SK-N-SH (cell line): ENCODE measurements around the gene ADCY7.
A peak's percentile ranks its signal among the peaks of the same experiment; 100 is the strongest.

Experiments
- EP300 ChIP-seq, 2 experiments: IDR thresholded peaks; 2 replicates each; pipeline versions ENCODE4 v1.4.0 to v1.6.1; 2012; ENCODE audit warnings: borderline replicate concordance in 1 of 2, low read depth in 1 of 2, low read length in 1 of 2
- GABPA ChIP-seq: IDR thresholded peaks from 2 replicates; pipeline ENCODE4 v1.4.0; 2012; ENCODE audit warnings: low read depth, mild to moderate bottlenecking
- RCOR1 ChIP-seq: fragments of 150-350 bp; IDR thresholded peaks from 2 replicates; pipeline ENCODE4 v1.6.1; 2017; ENCODE audit warnings: antibody characterized with exemption, low read length
- RFX5 ChIP-seq: IDR thresholded peaks from 2 replicates; pipeline ENCODE4 v1.6.1; 2012; ENCODE audit warnings: mild to moderate bottlenecking, improper control_type of control experiment, low read length
- SMC3 ChIP-seq: IDR thresholded peaks from 2 replicates; pipeline ENCODE4 v1.6.1; 2012; ENCODE audit warnings: low read depth, low read length, improper control_type of control experiment
- YY1 ChIP-seq: IDR thresholded peaks from 2 replicates; pipeline ENCODE4 v1.4.0; 2012; ENCODE audit warnings: low read depth, mild to moderate bottlenecking
- TF ChIP-seq, protein P1 (sequence below): fragments of 200-600 bp; sonication (generic); IDR thresholded peaks from 2 replicates; pipeline ENCODE4 v1.6.1; 2017; ENCODE audit warnings: antibody characterized with exemption, mild to moderate bottlenecking, moderate library complexity
- TF ChIP-seq, protein P2 (sequence below): IDR thresholded peaks from 2 replicates; pipeline ENCODE4 v1.6.1; 2012; ENCODE audit warnings: mild to moderate bottlenecking, low read depth, low read length, moderate library complexity
- TF ChIP-seq, protein P3 (sequence below): IDR thresholded peaks from 2 replicates; pipeline ENCODE4 v1.4.0; 2012; ENCODE audit warnings: low read depth

DNA sequence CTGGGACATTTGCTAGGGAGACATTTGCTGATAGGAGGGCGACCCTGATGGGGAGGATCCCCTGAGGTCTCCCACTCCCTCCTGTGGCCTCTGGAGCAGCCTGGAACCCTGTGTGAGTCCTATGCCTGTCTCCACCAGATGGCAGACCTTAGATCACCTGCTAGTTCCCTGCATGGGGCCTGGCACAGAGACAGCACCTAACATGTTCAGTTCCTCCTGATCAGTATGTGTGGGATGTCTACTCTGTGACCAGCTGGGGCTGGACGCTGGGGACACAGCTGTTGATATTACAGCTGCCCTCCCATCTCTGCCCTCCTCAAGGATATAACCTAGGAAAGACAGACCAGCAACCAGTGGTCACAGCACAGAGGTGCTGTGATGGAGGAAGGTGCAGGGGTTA, 1.1 kb upstream of the ADCY7 start:
- TF ChIP-seq RFX5 (no peak), RCOR1 (no peak), GABPA (no peak), EP300 (IDR thresholded peaks at IDR 0.05; ENCODE audit: borderline replicate concordance in 1 of 2, low read depth in 1 of 2, low read length in 1 of 2) (no peak), SMC3 (peak; percentile 49; the same call in 1 of the 2 replicates), YY1 (no peak)
- TF ChIP-seq, protein P1, sequence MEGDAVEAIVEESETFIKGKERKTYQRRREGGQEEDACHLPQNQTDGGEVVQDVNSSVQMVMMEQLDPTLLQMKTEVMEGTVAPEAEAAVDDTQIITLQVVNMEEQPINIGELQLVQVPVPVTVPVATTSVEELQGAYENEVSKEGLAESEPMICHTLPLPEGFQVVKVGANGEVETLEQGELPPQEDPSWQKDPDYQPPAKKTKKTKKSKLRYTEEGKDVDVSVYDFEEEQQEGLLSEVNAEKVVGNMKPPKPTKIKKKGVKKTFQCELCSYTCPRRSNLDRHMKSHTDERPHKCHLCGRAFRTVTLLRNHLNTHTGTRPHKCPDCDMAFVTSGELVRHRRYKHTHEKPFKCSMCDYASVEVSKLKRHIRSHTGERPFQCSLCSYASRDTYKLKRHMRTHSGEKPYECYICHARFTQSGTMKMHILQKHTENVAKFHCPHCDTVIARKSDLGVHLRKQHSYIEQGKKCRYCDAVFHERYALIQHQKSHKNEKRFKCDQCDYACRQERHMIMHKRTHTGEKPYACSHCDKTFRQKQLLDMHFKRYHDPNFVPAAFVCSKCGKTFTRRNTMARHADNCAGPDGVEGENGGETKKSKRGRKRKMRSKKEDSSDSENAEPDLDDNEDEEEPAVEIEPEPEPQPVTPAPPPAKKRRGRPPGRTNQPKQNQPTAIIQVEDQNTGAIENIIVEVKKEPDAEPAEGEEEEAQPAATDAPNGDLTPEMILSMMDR, result peak; percentile 37
- TF ChIP-seq, protein P2, sequence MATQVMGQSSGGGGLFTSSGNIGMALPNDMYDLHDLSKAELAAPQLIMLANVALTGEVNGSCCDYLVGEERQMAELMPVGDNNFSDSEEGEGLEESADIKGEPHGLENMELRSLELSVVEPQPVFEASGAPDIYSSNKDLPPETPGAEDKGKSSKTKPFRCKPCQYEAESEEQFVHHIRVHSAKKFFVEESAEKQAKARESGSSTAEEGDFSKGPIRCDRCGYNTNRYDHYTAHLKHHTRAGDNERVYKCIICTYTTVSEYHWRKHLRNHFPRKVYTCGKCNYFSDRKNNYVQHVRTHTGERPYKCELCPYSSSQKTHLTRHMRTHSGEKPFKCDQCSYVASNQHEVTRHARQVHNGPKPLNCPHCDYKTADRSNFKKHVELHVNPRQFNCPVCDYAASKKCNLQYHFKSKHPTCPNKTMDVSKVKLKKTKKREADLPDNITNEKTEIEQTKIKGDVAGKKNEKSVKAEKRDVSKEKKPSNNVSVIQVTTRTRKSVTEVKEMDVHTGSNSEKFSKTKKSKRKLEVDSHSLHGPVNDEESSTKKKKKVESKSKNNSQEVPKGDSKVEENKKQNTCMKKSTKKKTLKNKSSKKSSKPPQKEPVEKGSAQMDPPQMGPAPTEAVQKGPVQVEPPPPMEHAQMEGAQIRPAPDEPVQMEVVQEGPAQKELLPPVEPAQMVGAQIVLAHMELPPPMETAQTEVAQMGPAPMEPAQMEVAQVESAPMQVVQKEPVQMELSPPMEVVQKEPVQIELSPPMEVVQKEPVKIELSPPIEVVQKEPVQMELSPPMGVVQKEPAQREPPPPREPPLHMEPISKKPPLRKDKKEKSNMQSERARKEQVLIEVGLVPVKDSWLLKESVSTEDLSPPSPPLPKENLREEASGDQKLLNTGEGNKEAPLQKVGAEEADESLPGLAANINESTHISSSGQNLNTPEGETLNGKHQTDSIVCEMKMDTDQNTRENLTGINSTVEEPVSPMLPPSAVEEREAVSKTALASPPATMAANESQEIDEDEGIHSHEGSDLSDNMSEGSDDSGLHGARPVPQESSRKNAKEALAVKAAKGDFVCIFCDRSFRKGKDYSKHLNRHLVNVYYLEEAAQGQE, result no peak
- TF ChIP-seq, protein P3, sequence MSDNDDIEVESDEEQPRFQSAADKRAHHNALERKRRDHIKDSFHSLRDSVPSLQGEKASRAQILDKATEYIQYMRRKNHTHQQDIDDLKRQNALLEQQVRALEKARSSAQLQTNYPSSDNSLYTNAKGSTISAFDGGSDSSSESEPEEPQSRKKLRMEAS, result no peak
